A549 (cell line): ENCODE data around the gene SOX12.

Experiments used
- BHLHE40 ChIP-seq: IDR thresholded peaks from 2 replicates; pipeline ENCODE4 v1.6.1; 2012; ENCODE audit warnings: low read depth, low read length, inconsistent platforms
- CTCF ChIP-seq: fragments of >200 bp; sonication (Bioruptor Twin); formaldehyde crosslinking; IDR thresholded peaks from 3 replicates; pipeline ENCODE4 v1.5.1; 2016
- EP300 ChIP-seq, 2 experiments: fragments of >200 bp; sonication (Bioruptor Twin); formaldehyde crosslinking; IDR thresholded peaks; 2 replicates in 1 of 2; 3 replicates in 1 of 2; pipeline ENCODE4 v1.6.1; 2016 to 2017
- MAFK ChIP-seq: fragments of 450-650 bp; IDR thresholded peaks from 2 replicates; pipeline ENCODE4 v1.6.1; 2014; ENCODE audit not compliant: partially characterized antibody
- POLR2A ChIP-seq: IDR thresholded peaks from 2 replicates; pipeline ENCODE4 v1.6.1; 2012; ENCODE audit warnings: mild to moderate bottlenecking, low read length
- RAD21 ChIP-seq, 2 experiments: fragments of >200 bp in 1 of 2; sonication (Bioruptor Twin) in 1 of 2; formaldehyde crosslinking in 1 of 2; IDR thresholded peaks in 1 of 2; conservative IDR thresholded peaks in 1 of 2; 2 replicates in 1 of 2; 3 replicates in 1 of 2; pipeline ENCODE4 v1.6.1; 2012 to 2018; ENCODE audit warnings: inconsistent platforms in 1 of 2
- RFX5 ChIP-seq: fragments of 450-650 bp; IDR thresholded peaks from 2 replicates; pipeline ENCODE4 v1.7.1; 2014; ENCODE audit warnings: antibody characterized with exemption, mild to moderate bottlenecking, moderate library complexity
- TP53 ChIP-seq: fragments of 250-450 bp; sonication (Bioruptor Pico); IDR thresholded peaks from 2 replicates; pipeline ENCODE4 v1.5.0; 2021; ENCODE audit warnings: mild to moderate bottlenecking, moderate library complexity
- ZFP36 ChIP-seq: fragments of 450-650 bp; IDR thresholded peaks from 2 replicates; pipeline ENCODE4 v1.6.1; 2014; ENCODE audit warnings: borderline replicate concordance; ENCODE audit not compliant: partially characterized antibody
- TF ChIP-seq, protein P1 (sequence below): IDR thresholded peaks from 2 replicates; pipeline ENCODE4 v1.6.1; 2012
- TF ChIP-seq, protein P2 (sequence below): fragments of 200-600 bp; sonication (generic); IDR thresholded peaks from 2 replicates; pipeline ENCODE4 v1.6.1; 2016; ENCODE audit warnings: antibody characterized with exemption, mild to moderate bottlenecking, moderate library complexity
- TF ChIP-seq, protein P3 (sequence below): IDR thresholded peaks from 2 replicates; pipeline ENCODE4 v1.6.1; 2012

GRCh38 chr20:354298-354977, 29.1 kb downstream of the SOX12 start:
- peak; percentile 99 for TF ChIP-seq CTCF
- TF ChIP-seq RAD21 (conservative IDR thresholded peaks at IDR 0.05 in 1 of 2, IDR thresholded peaks at IDR 0.05 in 1 of 2): peak; percentile 99 to 100
- TF ChIP-seq, protein P1, sequence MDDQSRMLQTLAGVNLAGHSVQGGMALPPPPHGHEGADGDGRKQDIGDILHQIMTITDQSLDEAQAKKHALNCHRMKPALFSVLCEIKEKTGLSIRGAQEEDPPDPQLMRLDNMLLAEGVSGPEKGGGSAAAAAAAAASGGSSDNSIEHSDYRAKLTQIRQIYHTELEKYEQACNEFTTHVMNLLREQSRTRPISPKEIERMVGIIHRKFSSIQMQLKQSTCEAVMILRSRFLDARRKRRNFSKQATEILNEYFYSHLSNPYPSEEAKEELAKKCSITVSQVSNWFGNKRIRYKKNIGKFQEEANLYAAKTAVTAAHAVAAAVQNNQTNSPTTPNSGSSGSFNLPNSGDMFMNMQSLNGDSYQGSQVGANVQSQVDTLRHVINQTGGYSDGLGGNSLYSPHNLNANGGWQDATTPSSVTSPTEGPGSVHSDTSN: no peak
- no peak for TF ChIP-seq RFX5
- no peak for TF ChIP-seq POLR2A
- no peak for TF ChIP-seq MAFK
- no peak for TF ChIP-seq ZFP36
- no peak for TF ChIP-seq BHLHE40
- TF ChIP-seq, protein P2, sequence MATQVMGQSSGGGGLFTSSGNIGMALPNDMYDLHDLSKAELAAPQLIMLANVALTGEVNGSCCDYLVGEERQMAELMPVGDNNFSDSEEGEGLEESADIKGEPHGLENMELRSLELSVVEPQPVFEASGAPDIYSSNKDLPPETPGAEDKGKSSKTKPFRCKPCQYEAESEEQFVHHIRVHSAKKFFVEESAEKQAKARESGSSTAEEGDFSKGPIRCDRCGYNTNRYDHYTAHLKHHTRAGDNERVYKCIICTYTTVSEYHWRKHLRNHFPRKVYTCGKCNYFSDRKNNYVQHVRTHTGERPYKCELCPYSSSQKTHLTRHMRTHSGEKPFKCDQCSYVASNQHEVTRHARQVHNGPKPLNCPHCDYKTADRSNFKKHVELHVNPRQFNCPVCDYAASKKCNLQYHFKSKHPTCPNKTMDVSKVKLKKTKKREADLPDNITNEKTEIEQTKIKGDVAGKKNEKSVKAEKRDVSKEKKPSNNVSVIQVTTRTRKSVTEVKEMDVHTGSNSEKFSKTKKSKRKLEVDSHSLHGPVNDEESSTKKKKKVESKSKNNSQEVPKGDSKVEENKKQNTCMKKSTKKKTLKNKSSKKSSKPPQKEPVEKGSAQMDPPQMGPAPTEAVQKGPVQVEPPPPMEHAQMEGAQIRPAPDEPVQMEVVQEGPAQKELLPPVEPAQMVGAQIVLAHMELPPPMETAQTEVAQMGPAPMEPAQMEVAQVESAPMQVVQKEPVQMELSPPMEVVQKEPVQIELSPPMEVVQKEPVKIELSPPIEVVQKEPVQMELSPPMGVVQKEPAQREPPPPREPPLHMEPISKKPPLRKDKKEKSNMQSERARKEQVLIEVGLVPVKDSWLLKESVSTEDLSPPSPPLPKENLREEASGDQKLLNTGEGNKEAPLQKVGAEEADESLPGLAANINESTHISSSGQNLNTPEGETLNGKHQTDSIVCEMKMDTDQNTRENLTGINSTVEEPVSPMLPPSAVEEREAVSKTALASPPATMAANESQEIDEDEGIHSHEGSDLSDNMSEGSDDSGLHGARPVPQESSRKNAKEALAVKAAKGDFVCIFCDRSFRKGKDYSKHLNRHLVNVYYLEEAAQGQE: no peak
- TF ChIP-seq EP300 (IDR thresholded peaks at IDR 0.05): no peak
- TF ChIP-seq, protein P3, sequence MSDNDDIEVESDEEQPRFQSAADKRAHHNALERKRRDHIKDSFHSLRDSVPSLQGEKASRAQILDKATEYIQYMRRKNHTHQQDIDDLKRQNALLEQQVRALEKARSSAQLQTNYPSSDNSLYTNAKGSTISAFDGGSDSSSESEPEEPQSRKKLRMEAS: no peak
- TF ChIP-seq TP53 (CRISPR knock-in tag): no peak
